SK-N-SH (cell line): ENCODE results near the gene CHSY3. TPM values are rescaled to one million over a fixed set of nuclear protein-coding genes. Genes with fewer than 3 reads are reported as not detected.

ENCODE experiments used
- CTCF ChIA-PET: fragments of 300-600, 350-600 bp; formaldehyde crosslinking; extraction: SDS; loops from one replicate; lab custom pipeline; 2021; lab: Yijun Ruan, JAX
- POLR2A ChIA-PET: fragments of 350-600 bp; sonication (Branson Sonifier 250); formaldehyde crosslinking; extraction: SDS; loops from one replicate; lab custom pipeline; 2020; ENCODE audit warnings: antibody characterized with exemption, inconsistent platforms; lab: Yijun Ruan, JAX
- DNase-seq: peaks from one replicate; pipeline ENCODE4 v3.0.0; 2012
- H2AFZ ChIP-seq: fragments of 200-600 bp; sonication (generic); 2 replicates; pipeline ENCODE4 v1.8.1; 2016; ENCODE audit warnings: antibody characterized with exemption, mild to moderate bottlenecking, low read depth
- H3F3A ChIP-seq: fragments of 200-600 bp; sonication (generic); replicated peaks from 2 replicates; pipeline ENCODE3; 2016; ENCODE audit warnings: antibody characterized with exemption, mild to moderate bottlenecking; ENCODE audit not compliant: insufficient read depth
- H3K27ac ChIP-seq, 2 experiments: fragments of 200-500 bp in 1 of 2; fragments of 200-600 bp in 1 of 2; sonication (Bioruptor generic) in 1 of 2; sonication (generic), shearing (Covaris generic) in 1 of 2; 2 replicates each; pipeline versions ENCODE4 v1.5.1 to v1.6.1; 2014 to 2016; ENCODE audit warnings: low read depth in 2 of 2, inconsistent platforms in 1 of 2, low read length in 1 of 2, mild to moderate bottlenecking in 1 of 2, mixed read lengths in 1 of 2
- H3K27me3 ChIP-seq: fragments of 200-600 bp; sonication (generic), shearing (Covaris generic); 2 replicates; pipeline ENCODE4 v1.6.1; 2016; ENCODE audit warnings: mixed run types; ENCODE audit not compliant: insufficient read depth
- H3K36me3 ChIP-seq, 2 experiments: fragments of 200-500 bp in 1 of 2; fragments of 200-600 bp in 1 of 2; sonication (Bioruptor generic) in 1 of 2; sonication (generic) in 1 of 2; replicated peaks in 1 of 2; 2 replicates each; pipeline versions ENCODE3 to v1.5.1; 2014 to 2016; ENCODE audit warnings: low read length in 1 of 2, mild to moderate bottlenecking in 1 of 2; ENCODE audit not compliant: insufficient read depth in 2 of 2, control insufficient read depth in 1 of 2
- H3K4me1 ChIP-seq, 2 experiments: fragments of 200-500 bp in 1 of 2; fragments of 200-600 bp in 1 of 2; sonication (Bioruptor generic) in 1 of 2; sonication (generic), shearing (Covaris generic) in 1 of 2; 2 replicates each; pipeline versions ENCODE4 v1.5.1 to v1.6.1; 2014 to 2016; ENCODE audit warnings: low read depth in 1 of 2, low read length in 1 of 2, mixed run types in 1 of 2; ENCODE audit not compliant: insufficient read depth in 2 of 2, control insufficient read depth in 1 of 2
- H3K4me2 ChIP-seq: fragments of 200-600 bp; sonication (generic), shearing (Covaris generic); 2 replicates; pipeline ENCODE4 v1.6.1; 2017; ENCODE audit warnings: mixed run types
- H3K4me3 ChIP-seq, 2 experiments: fragments of 200-500 bp in 1 of 2; fragments of 200-600 bp in 1 of 2; sonication (Bioruptor generic) in 1 of 2; sonication (generic), shearing (Covaris generic) in 1 of 2; 2 replicates each; pipeline versions ENCODE4 v1.5.1 to v1.8.1; 2014 to 2016; ENCODE audit warnings: low read depth in 2 of 2, inconsistent platforms in 1 of 2, low read length in 1 of 2, mild to moderate bottlenecking in 1 of 2, mixed read lengths in 1 of 2, moderate library complexity in 1 of 2
- H3K79me2 ChIP-seq: fragments of 200-600 bp; sonication (generic); 2 replicates; pipeline ENCODE4 v1.8.1; 2017; ENCODE audit warnings: mild to moderate bottlenecking; ENCODE audit not compliant: insufficient read depth
- H3K9ac ChIP-seq: fragments of 200-600 bp; sonication (generic); 2 replicates; pipeline ENCODE4 v1.6.1; 2017; ENCODE audit warnings: mixed run types
- H3K9me2 ChIP-seq: fragments of 200-600 bp; sonication (generic); 2 replicates; pipeline ENCODE4 v1.6.1; 2017; ENCODE audit warnings: mixed run types
- H3K9me3 ChIP-seq: fragments of 200-600 bp; sonication (generic); 2 replicates; pipeline ENCODE4 v1.6.1; 2017; ENCODE audit warnings: mixed run types, mild to moderate bottlenecking, moderate library complexity
- H4K20me1 ChIP-seq: fragments of 200-600 bp; sonication (generic); 2 replicates; pipeline ENCODE4 v1.6.1; 2017; ENCODE audit warnings: mild to moderate bottlenecking, mixed run types; ENCODE audit not compliant: insufficient read depth
- CHD2 ChIP-seq: fragments of 150-350 bp; IDR thresholded peaks from 2 replicates; pipeline ENCODE4 v1.6.1; 2018; ENCODE audit warnings: low read length; ENCODE audit not compliant: partially characterized antibody
- ELF1 ChIP-seq: IDR thresholded peaks from 2 replicates; pipeline ENCODE4 v1.4.0; 2012
- EP300 ChIP-seq, 2 experiments: IDR thresholded peaks; 2 replicates each; pipeline versions ENCODE4 v1.4.0 to v1.6.1; 2012; ENCODE audit warnings: borderline replicate concordance in 1 of 2, low read depth in 1 of 2, low read length in 1 of 2
- FOSL2 ChIP-seq: IDR thresholded peaks from 2 replicates; pipeline ENCODE4 v1.4.0; 2012; ENCODE audit warnings: low read depth, mild to moderate bottlenecking, moderate library complexity, borderline replicate concordance
- FOXJ3 ChIP-seq: sonication (generic); formaldehyde crosslinking; IDR thresholded peaks from 2 replicates; pipeline ENCODE4 v1.5.1; 2020; ENCODE audit warnings: mild to moderate bottlenecking, missing genetic modification reagents
- GABPA ChIP-seq: IDR thresholded peaks from 2 replicates; pipeline ENCODE4 v1.4.0; 2012; ENCODE audit warnings: low read depth, mild to moderate bottlenecking
- GATA2 ChIP-seq: sonication (generic); formaldehyde crosslinking; IDR thresholded peaks from 2 replicates; pipeline ENCODE4 v1.5.0; 2020; ENCODE audit warnings: mild to moderate bottlenecking, missing genetic modification reagents
- JUND ChIP-seq: IDR thresholded peaks from 2 replicates; pipeline ENCODE4 v1.4.0; 2012
- MEF2A ChIP-seq: IDR thresholded peaks from 2 replicates; pipeline ENCODE4 v1.4.0; 2012; ENCODE audit warnings: low read depth, borderline replicate concordance
- NFIC ChIP-seq: IDR thresholded peaks from 2 replicates; pipeline ENCODE4 v1.4.0; 2012; ENCODE audit warnings: borderline replicate concordance
- NRF1 ChIP-seq: IDR thresholded peaks from 2 replicates; pipeline ENCODE4 v1.6.1; 2012; ENCODE audit warnings: low read depth, mild to moderate bottlenecking, low read length
- POLR2AphosphoS5 ChIP-seq: IDR thresholded peaks from 2 replicates; pipeline ENCODE4 v1.6.1; 2012; ENCODE audit warnings: low read depth, low read length
- RAD21 ChIP-seq: IDR thresholded peaks from 2 replicates; pipeline ENCODE4 v1.6.1; 2012; ENCODE audit warnings: mild to moderate bottlenecking, low read length
- RCOR1 ChIP-seq: fragments of 150-350 bp; IDR thresholded peaks from 2 replicates; pipeline ENCODE4 v1.6.1; 2017; ENCODE audit warnings: antibody characterized with exemption, low read length
- RFX5 ChIP-seq: IDR thresholded peaks from 2 replicates; pipeline ENCODE4 v1.6.1; 2012; ENCODE audit warnings: mild to moderate bottlenecking, improper control_type of control experiment, low read length
- RXRA ChIP-seq: IDR thresholded peaks from 2 replicates; pipeline ENCODE4 v1.4.0; 2012; ENCODE audit warnings: low read depth, mild to moderate bottlenecking, borderline replicate concordance
- SMC3 ChIP-seq: IDR thresholded peaks from 2 replicates; pipeline ENCODE4 v1.6.1; 2012; ENCODE audit warnings: low read depth, low read length, improper control_type of control experiment
- TCF12 ChIP-seq: IDR thresholded peaks from 2 replicates; pipeline ENCODE4 v1.4.0; 2012
- TEAD4 ChIP-seq: IDR thresholded peaks from 2 replicates; pipeline ENCODE4 v1.4.0; 2012; ENCODE audit warnings: mild to moderate bottlenecking, borderline replicate concordance; ENCODE audit not compliant: insufficient read depth
- WGBS: methylation state at CpG from one replicate; pipeline ENCODE4 v1.1.6; 2017; ENCODE audit warnings: low lambda C conversion rate; 5-methylcytosine and 5-hydroxymethylcytosine counted together
- polyA plus RNA-seq, 3 experiments: library from polyadenylated mRNA; depleted of rRNA; stranded (reverse); fragments of >200 nt; gene quantifications; 2 replicates each; pipeline ENCODE4 v1.2.3, GENCODE V29; 2012
- TF ChIP-seq, protein P1 (sequence below): IDR thresholded peaks from 2 replicates; pipeline ENCODE4; 2012
- TF ChIP-seq, protein P2 (sequence below): IDR thresholded peaks from 2 replicates; pipeline ENCODE4 v1.4.0; 2012; ENCODE audit warnings: low read depth
- TF ChIP-seq, protein P3 (sequence below): fragments of 150-350 bp; IDR thresholded peaks from 2 replicates; pipeline ENCODE4 v1.6.1; 2017; ENCODE audit warnings: antibody characterized with exemption, low read length, low read depth, borderline replicate concordance
- TF ChIP-seq, protein P4 (sequence below): IDR thresholded peaks from 2 replicates; pipeline ENCODE4 v1.4.0; 2012; ENCODE audit warnings: low read depth, borderline replicate concordance
- TF ChIP-seq, protein P5 (sequence below): fragments of 150-350 bp; IDR thresholded peaks from 2 replicates; pipeline ENCODE4 v1.6.1; 2016; ENCODE audit warnings: mild to moderate bottlenecking, low read depth, low read length

CHSY3 gene
- polyA plus RNA-seq, 1 of the 3 experiments (the other 2 are of a cell fraction), result not detected

DNA sequence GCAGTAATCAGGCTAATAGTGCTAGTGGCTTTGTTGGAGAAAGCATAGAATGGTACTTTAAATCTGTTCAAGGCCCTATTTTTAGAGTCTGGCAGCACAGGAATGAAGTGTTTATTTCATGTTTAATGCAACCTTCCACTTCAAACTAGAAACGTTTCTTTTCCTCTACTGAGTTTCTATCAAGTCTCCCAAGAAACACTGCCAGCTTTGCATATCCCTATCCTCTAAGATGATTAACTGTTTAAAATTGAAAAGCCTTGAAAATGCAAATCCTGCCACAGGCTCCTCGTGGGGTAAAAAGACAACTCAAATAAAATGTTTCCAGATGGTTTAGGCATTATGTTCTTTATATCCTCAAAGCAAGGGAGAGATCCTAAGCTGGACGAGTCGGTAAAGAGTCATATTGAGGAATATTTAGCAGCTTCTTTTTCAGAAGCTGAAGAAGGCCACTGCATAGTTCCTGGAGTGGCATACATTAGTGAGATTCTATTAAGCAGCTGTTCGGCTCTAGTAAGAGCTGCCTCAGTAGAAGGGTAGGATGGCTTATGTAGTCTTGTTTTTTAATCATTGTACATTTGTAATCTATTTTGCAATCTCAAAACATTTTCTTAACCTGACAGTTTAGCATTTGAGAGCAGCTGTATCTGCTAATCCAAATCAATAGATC lies 251.2 kb downstream of the CHSY3 start:
- POLR2A ChIA-PET, result no interaction called here

DNA sequence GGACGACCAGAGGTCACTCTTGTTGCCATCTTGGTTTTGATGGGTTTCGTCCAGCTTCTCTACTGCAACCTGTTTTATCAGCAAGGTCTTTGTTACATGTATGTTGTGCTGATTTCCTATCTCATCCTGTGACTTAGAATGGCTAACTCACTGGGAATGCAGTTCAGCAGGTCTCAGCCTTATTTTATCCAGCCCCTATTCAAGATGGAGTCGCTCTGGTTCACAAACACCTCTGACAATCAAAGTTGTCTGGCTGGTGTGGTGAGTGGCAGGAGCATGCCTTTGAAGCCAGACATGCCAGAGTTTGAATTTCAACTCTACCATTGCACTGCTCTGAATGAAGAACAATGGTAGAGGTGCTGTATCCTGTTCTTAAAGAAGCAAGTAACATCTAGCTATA lies 253.8 kb downstream of the CHSY3 start:
- Histone ChIP-seq H3K79me2 (no peaks in the 10 kb centered on the region), H3K9ac (no peak overlapping the region), H3K4me3 (no peak overlapping the region), H3K27ac (no peak overlapping the region), H3K9me3 (no peaks in the 10 kb centered on the region), H3K4me1 (no peaks in the 10 kb centered on the region), H4K20me1 (no peaks in the 10 kb centered on the region), H3F3A (no peaks in the 10 kb centered on the region), H3K9me2 (no peaks in the 10 kb centered on the region), H3K36me3 (no peaks in the 10 kb centered on the region), H3K27me3 (no peaks in the 10 kb centered on the region), H2AFZ (no peak overlapping the region), H3K4me2 (no peak overlapping the region)
- POLR2A ChIA-PET, result no interaction called here
- 0% methylated on average over 3 of the region's 3 CpGs for WGBS
- DNase-seq, result no peak
- CTCF ChIA-PET, result no interaction called here
- no peak for TF ChIP-seq NFIC
- no peak for TF ChIP-seq GATA2 (CRISPR knock-in tag)
- TF ChIP-seq POLR2AphosphoS5, result no peak
- TF ChIP-seq NRF1, result no peak
- no peak for TF ChIP-seq TEAD4
- TF ChIP-seq SMC3, result no peak
- no peak for TF ChIP-seq JUND
- TF ChIP-seq RXRA, result no peak
- TF ChIP-seq MEF2A, result no peak
- no peak for TF ChIP-seq CHD2
- TF ChIP-seq, protein P1, sequence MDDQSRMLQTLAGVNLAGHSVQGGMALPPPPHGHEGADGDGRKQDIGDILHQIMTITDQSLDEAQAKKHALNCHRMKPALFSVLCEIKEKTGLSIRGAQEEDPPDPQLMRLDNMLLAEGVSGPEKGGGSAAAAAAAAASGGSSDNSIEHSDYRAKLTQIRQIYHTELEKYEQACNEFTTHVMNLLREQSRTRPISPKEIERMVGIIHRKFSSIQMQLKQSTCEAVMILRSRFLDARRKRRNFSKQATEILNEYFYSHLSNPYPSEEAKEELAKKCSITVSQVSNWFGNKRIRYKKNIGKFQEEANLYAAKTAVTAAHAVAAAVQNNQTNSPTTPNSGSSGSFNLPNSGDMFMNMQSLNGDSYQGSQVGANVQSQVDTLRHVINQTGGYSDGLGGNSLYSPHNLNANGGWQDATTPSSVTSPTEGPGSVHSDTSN, result no peak
- no peak for TF ChIP-seq RAD21
- TF ChIP-seq, protein P2, sequence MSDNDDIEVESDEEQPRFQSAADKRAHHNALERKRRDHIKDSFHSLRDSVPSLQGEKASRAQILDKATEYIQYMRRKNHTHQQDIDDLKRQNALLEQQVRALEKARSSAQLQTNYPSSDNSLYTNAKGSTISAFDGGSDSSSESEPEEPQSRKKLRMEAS, result no peak
- no peak for TF ChIP-seq FOXJ3
- no peak for TF ChIP-seq FOSL2
- TF ChIP-seq, protein P3, sequence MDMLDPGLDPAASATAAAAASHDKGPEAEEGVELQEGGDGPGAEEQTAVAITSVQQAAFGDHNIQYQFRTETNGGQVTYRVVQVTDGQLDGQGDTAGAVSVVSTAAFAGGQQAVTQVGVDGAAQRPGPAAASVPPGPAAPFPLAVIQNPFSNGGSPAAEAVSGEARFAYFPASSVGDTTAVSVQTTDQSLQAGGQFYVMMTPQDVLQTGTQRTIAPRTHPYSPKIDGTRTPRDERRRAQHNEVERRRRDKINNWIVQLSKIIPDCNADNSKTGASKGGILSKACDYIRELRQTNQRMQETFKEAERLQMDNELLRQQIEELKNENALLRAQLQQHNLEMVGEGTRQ, result no peak
- no peak for TF ChIP-seq RCOR1

More for the DNA sequence above, 251.2 kb downstream of the CHSY3 start:
- H3K36me3 ChIP-seq, result no peaks in the 10 kb centered on the region
- no peak overlapping the region for H3K4me2 ChIP-seq
- CTCF ChIA-PET, result no interaction called here
- H3K27ac ChIP-seq, result no peak overlapping the region
- no peak overlapping the region for H3K9ac ChIP-seq
- no peaks in the 10 kb centered on the region for H4K20me1 ChIP-seq
- no peak for DNase-seq
- H3K27me3 ChIP-seq, result no peaks in the 10 kb centered on the region
- TF ChIP-seq, protein P4, sequence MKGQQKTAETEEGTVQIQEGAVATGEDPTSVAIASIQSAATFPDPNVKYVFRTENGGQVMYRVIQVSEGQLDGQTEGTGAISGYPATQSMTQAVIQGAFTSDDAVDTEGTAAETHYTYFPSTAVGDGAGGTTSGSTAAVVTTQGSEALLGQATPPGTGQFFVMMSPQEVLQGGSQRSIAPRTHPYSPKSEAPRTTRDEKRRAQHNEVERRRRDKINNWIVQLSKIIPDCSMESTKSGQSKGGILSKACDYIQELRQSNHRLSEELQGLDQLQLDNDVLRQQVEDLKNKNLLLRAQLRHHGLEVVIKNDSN, result no peak
- TF ChIP-seq, protein P1, result no peak
- TF ChIP-seq RFX5, result no peak
- TF ChIP-seq GATA2 (CRISPR knock-in tag), result no peak
- no peak for TF ChIP-seq ELF1
- TF ChIP-seq TCF12, result no peak
- no peak for TF ChIP-seq EP300 (IDR thresholded peaks at IDR 0.05; ENCODE audit: borderline replicate concordance in 1 of 2, low read depth in 1 of 2, low read length in 1 of 2)
- TF ChIP-seq JUND, result no peak
- no peak for TF ChIP-seq TEAD4
- TF ChIP-seq, protein P5, sequence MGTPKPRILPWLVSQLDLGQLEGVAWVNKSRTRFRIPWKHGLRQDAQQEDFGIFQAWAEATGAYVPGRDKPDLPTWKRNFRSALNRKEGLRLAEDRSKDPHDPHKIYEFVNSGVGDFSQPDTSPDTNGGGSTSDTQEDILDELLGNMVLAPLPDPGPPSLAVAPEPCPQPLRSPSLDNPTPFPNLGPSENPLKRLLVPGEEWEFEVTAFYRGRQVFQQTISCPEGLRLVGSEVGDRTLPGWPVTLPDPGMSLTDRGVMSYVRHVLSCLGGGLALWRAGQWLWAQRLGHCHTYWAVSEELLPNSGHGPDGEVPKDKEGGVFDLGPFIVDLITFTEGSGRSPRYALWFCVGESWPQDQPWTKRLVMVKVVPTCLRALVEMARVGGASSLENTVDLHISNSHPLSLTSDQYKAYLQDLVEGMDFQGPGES, result no peak
- no peak for TF ChIP-seq RXRA
- TF ChIP-seq POLR2AphosphoS5, result no peak
- no peak for TF ChIP-seq GABPA
- no peak overlapping the region for H2AFZ ChIP-seq
- no peaks in the 10 kb centered on the region for H3K9me2 ChIP-seq
- H3F3A ChIP-seq, result no peaks in the 10 kb centered on the region
- H3K79me2 ChIP-seq, result no peaks in the 10 kb centered on the region
- no peak overlapping the region for H3K4me3 ChIP-seq
- no peaks in the 10 kb centered on the region for H3K9me3 ChIP-seq
- no peaks in the 10 kb centered on the region for H3K4me1 ChIP-seq
- 0% methylated on average over 5 of the region's 5 CpGs for WGBS
